HepG2 (cell line): ENCODE results near the gene PKMYT1. TPM values are rescaled to one million over a fixed set of nuclear protein-coding genes. Genes with fewer than 3 reads are reported as not detected.

Experiments used
- AHR ChIP-seq: IDR thresholded peaks from 2 replicates; pipeline ENCODE4 v1.6.1; 2018; ENCODE audit warnings: missing genetic modification reagents, missing compliant biosample characterization
- ELF3 ChIP-seq: IDR thresholded peaks from 2 replicates; pipeline ENCODE4 v1.6.1; 2016; ENCODE audit warnings: missing genetic modification reagents, missing compliant biosample characterization
- HMGA1 ChIP-seq: sonication (generic); formaldehyde crosslinking; conservative IDR thresholded peaks from 2 replicates; pipeline ENCODE4 v1.4.0; 2020; ENCODE audit warnings: missing genetic modification reagents
- NFATC3 ChIP-seq: sonication (generic); formaldehyde crosslinking; IDR thresholded peaks from 2 replicates; pipeline ENCODE4 v1.5.1; 2020; ENCODE audit warnings: mild to moderate bottlenecking, missing genetic modification reagents
- PCBP2 ChIP-seq: fragments of 200-400 bp; formaldehyde crosslinking; optimal IDR thresholded peaks from 2 replicates; pipeline ENCODE3; 2018; ENCODE audit warnings: low read length, low read depth; ENCODE audit not compliant: poor library complexity, severe bottlenecking
- RARA ChIP-seq: IDR thresholded peaks from 2 replicates; pipeline ENCODE4 v1.6.1; 2016; ENCODE audit warnings: missing genetic modification reagents, missing compliant biosample characterization
- SNAPC4 ChIP-seq: sonication (generic); formaldehyde crosslinking; IDR thresholded peaks from 2 replicates; pipeline ENCODE4 v1.4.0; 2020; ENCODE audit warnings: mild to moderate bottlenecking, missing genetic modification reagents
- YEATS2 ChIP-seq: sonication (generic); formaldehyde crosslinking; IDR thresholded peaks from 2 replicates; pipeline ENCODE4 v1.4.0; 2020; ENCODE audit warnings: missing genetic modification reagents, borderline replicate concordance
- YEATS4 ChIP-seq: sonication (generic); formaldehyde crosslinking; IDR thresholded peaks from 2 replicates; pipeline ENCODE4 v1.4.0; 2020; ENCODE audit warnings: missing genetic modification reagents, borderline replicate concordance
- ZBTB38 ChIP-seq: sonication (generic); formaldehyde crosslinking; IDR thresholded peaks from 2 replicates; pipeline ENCODE4 v1.5.1; 2020; ENCODE audit warnings: mild to moderate bottlenecking, missing genetic modification reagents
- ZKSCAN8 ChIP-seq: IDR thresholded peaks from 2 replicates; pipeline ENCODE4 v1.6.1; 2016; ENCODE audit warnings: borderline replicate concordance, missing genetic modification reagents, missing compliant biosample characterization
- ZNF138 ChIP-seq: sonication (generic); formaldehyde crosslinking; IDR thresholded peaks from 2 replicates; pipeline ENCODE4 v1.5.0; 2020; ENCODE audit warnings: mild to moderate bottlenecking, low read depth, missing genetic modification reagents
- polyA plus RNA-seq, 8 experiments: library from polyadenylated mRNA; depleted of rRNA in 3 of 8; stranded (reverse) in 7 of 8; unstranded in 1 of 8; fragments of >200 nt; fragmentation: Illumina TruSeq in 4 of 8; extraction: Trizol in 4 of 8; gene quantifications; 2 replicates each; pipeline versions ENCODE4 v1.2.1 to v1.2.3, GENCODE V29; 2011 to 2016; ENCODE audit warnings: low read depth in 4 of 8, missing spikeins in 1 of 8, mixed read lengths in 1 of 8; ENCODE audit not compliant: insufficient read depth in 1 of 8
- total RNA-seq, 5 experiments: library from RNA; depleted of rRNA; stranded (reverse); fragments of >200 nt; fragmentation: Illumina TruSeq; extraction: Trizol; gene quantifications; 2 replicates each; pipeline ENCODE4 v1.2.3, GENCODE V29; 2016; ENCODE audit warnings: low read depth in 1 of 5
- TF ChIP-seq, protein P1 (sequence below): sonication (generic); formaldehyde crosslinking; IDR thresholded peaks from 2 replicates; pipeline ENCODE4 v1.8.1; 2022; ENCODE audit warnings: low read depth, mild to moderate bottlenecking, missing genetic modification reagents
- TF ChIP-seq, protein P2 (sequence below): sonication (generic); formaldehyde crosslinking; IDR thresholded peaks from 2 replicates; pipeline ENCODE4 v1.4.0; 2020; ENCODE audit warnings: low read depth, mild to moderate bottlenecking, missing genetic modification reagents

The PKMYT1 gene
- total and polyA plus RNA-seq, 2 of the 13 experiments (the other 11 are each of a cell fraction or from before 2014, with no cell fraction given): 7.0 to 27.8 TPM

- TF ChIP-seq, protein P1, sequence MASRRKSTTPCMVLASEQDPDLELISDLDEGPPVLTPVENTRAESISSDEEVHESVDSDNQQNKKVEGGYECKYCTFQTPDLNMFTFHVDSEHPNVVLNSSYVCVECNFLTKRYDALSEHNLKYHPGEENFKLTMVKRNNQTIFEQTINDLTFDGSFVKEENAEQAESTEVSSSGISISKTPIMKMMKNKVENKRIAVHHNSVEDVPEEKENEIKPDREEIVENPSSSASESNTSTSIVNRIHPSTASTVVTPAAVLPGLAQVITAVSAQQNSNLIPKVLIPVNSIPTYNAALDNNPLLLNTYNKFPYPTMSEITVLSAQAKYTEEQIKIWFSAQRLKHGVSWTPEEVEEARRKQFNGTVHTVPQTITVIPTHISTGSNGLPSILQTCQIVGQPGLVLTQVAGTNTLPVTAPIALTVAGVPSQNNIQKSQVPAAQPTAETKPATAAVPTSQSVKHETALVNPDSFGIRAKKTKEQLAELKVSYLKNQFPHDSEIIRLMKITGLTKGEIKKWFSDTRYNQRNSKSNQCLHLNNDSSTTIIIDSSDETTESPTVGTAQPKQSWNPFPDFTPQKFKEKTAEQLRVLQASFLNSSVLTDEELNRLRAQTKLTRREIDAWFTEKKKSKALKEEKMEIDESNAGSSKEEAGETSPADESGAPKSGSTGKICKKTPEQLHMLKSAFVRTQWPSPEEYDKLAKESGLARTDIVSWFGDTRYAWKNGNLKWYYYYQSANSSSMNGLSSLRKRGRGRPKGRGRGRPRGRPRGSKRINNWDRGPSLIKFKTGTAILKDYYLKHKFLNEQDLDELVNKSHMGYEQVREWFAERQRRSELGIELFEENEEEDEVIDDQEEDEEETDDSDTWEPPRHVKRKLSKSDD (CRISPR knock-in tag): no peak
- TF ChIP-seq AHR (CRISPR knock-in tag) (no peak), YEATS2 (no peak), ZNF138 (CRISPR knock-in tag) (no peak; the same call in 1 of the 2 replicates), NFATC3 (CRISPR knock-in tag) (no peak), ZKSCAN8 (CRISPR knock-in tag) (no peak), HMGA1 (CRISPR knock-in tag) (no peak), ELF3 (no peak), SNAPC4 (CRISPR knock-in tag) (no peak), YEATS4 (no peak), ZBTB38 (0 out of 2 replicates have a peak, but pooled peaks have one; percentile 37), RARA (no peak), PCBP2 (no peak)
- TF ChIP-seq, protein P2, sequence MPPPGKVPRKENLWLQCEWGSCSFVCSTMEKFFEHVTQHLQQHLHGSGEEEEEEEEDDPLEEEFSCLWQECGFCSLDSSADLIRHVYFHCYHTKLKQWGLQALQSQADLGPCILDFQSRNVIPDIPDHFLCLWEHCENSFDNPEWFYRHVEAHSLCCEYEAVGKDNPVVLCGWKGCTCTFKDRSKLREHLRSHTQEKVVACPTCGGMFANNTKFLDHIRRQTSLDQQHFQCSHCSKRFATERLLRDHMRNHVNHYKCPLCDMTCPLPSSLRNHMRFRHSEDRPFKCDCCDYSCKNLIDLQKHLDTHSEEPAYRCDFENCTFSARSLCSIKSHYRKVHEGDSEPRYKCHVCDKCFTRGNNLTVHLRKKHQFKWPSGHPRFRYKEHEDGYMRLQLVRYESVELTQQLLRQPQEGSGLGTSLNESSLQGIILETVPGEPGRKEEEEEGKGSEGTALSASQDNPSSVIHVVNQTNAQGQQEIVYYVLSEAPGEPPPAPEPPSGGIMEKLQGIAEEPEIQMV: no peak
- TF ChIP-seq, all 625 proteins: peak for 25
Observed at GRCh38 chr16:3029491-3030221, 49.4 kb upstream of the PKMYT1 start (continued).
